ENCODE results near the gene EML3. TPM values are rescaled to one million over a fixed set of nuclear protein-coding genes. Genes with fewer than 3 reads are reported as not detected.

Gene EML3
- polyA plus RNA-seq, 1 donor (not counting 4 experiments of a cell fraction or from before 2014, with no cell fraction given): 13.6 TPM

GRCh38 chr11:62632492-62632891 is 19.9 kb upstream of the EML3 start:
- H3K4me1 ChIP-seq (ENCODE audit: control insufficient read depth, extremely low read depth, insufficient read depth, low read length): no peaks in the 10 kb centered on the region
- peaks cover 1% of the 10 kb centered on the region for H3K79me2 ChIP-seq (ENCODE audit: control insufficient read depth, insufficient read depth, low read length)
- H3K36me3 ChIP-seq (ENCODE audit: control insufficient read depth in 2 of 2, extremely low read depth in 1 of 2, insufficient read depth in 2 of 2, low read length in 2 of 2): peaks cover 47 to 71% of the 10 kb centered on the region in 2 experiments
- H4K20me1 ChIP-seq (ENCODE audit: control insufficient read depth, extremely low read depth, insufficient read depth, low read length): peaks cover 3% of the 10 kb centered on the region
- H3K4me3 ChIP-seq (ENCODE audit: control insufficient read depth in 2 of 3, extremely low read depth in 1 of 3, insufficient read depth in 2 of 3, low read depth in 1 of 3, low read length in 3 of 3): no peak overlapping the region
- H3K9me3 ChIP-seq (ENCODE audit: control insufficient read depth, low read depth, low read length): no peaks in the 10 kb centered on the region
- dilution Hi-C loops (cut with MboI; ENCODE audit: extremely low pct_ligation_motif_present, low sequenced_read_pairs): no loop called here
- TF ChIP-seq CTCF (optimal IDR thresholded peaks at IDR 0.05 in 1 of 3, IDR thresholded peaks at IDR 0.05 in 1 of 3, conservative IDR thresholded peaks at IDR 0.05 in 1 of 3; ENCODE audit: extremely low read depth in 1 of 3, insufficient read depth in 2 of 3, low read length in 3 of 3) (no peak), EZH2 (IDR thresholded peaks at IDR 0.05; ENCODE audit: low read length) (no peak)
- no peak overlapping the region for H3K4me2 ChIP-seq (ENCODE audit: control insufficient read depth, extremely low read depth, insufficient read depth, low read depth, low read length)
- H2AFZ ChIP-seq (ENCODE audit: control insufficient read depth, low read length): no peak overlapping the region
- no peak overlapping the region for H3K9ac ChIP-seq (ENCODE audit: control insufficient read depth, extremely low read depth, insufficient read depth, low read length)
- FAIRE-seq: no peak
- DNase-seq (ENCODE audit: low read depth, low spot score): no peak
- no peaks in the 10 kb centered on the region for H3K27me3 ChIP-seq (ENCODE audit: control insufficient read depth, extremely low read depth, insufficient read depth, low read length)
- H3K9me1 ChIP-seq (ENCODE audit: control insufficient read depth, extremely low read depth, insufficient read depth, low read length): no peaks in the 10 kb centered on the region
- H3K27ac ChIP-seq (ENCODE audit: control insufficient read depth, insufficient read depth, low read length): no peak overlapping the region

DNA sequence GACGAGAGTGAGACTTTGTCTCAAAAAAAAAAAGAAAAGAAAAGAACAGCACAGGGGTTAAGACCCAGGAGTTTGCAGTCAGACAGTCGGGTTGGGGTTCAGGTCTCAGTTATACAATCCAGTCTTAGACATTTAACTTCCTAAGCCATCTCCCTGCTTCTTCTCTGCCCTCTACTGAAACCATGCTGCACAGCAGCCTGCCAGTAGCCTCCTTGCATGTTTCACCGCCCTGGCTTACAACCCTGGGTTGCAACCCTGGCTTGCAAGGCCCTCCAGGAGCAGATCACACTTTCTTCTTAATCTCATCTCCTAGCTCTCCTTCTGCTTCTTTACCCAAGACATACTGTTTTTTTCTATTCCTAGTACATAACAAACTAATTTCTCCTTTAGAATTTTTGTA is 15.1 kb upstream of the EML3 start:
- Histone ChIP-seq H3K9me3 (ENCODE audit: control insufficient read depth, low read depth, low read length) (no peaks in the 10 kb centered on the region), H3K79me2 (ENCODE audit: control insufficient read depth, insufficient read depth, low read length) (peaks cover 1% of the 10 kb centered on the region), H3K27ac (ENCODE audit: control insufficient read depth, insufficient read depth, low read length) (no peak overlapping the region), H3K27me3 (ENCODE audit: control insufficient read depth, extremely low read depth, insufficient read depth, low read length) (no peaks in the 10 kb centered on the region), H3K4me3 (ENCODE audit: control insufficient read depth in 2 of 3, extremely low read depth in 1 of 3, insufficient read depth in 2 of 3, low read depth in 1 of 3, low read length in 3 of 3) (no peak overlapping the region), H4K20me1 (ENCODE audit: control insufficient read depth, extremely low read depth, insufficient read depth, low read length) (peaks cover 3% of the 10 kb centered on the region), H3K36me3 (ENCODE audit: control insufficient read depth in 2 of 2, extremely low read depth in 1 of 2, insufficient read depth in 2 of 2, low read length in 2 of 2) (peaks cover 48 to 69% of the 10 kb centered on the region in 2 experiments), H3K4me2 (ENCODE audit: control insufficient read depth, extremely low read depth, insufficient read depth, low read depth, low read length) (no peak overlapping the region), H2AFZ (ENCODE audit: control insufficient read depth, low read length) (no peak overlapping the region), H3K9ac (ENCODE audit: control insufficient read depth, extremely low read depth, insufficient read depth, low read length) (no peak overlapping the region), H3K9me1 (ENCODE audit: control insufficient read depth, extremely low read depth, insufficient read depth, low read length) (no peaks in the 10 kb centered on the region), H3K4me1 (ENCODE audit: control insufficient read depth, extremely low read depth, insufficient read depth, low read length) (no peaks in the 10 kb centered on the region)
- no peak for FAIRE-seq
- no peak for DNase-seq (ENCODE audit: low read depth, low spot score)
- dilution Hi-C loops (cut with MboI; ENCODE audit: extremely low pct_ligation_motif_present, low sequenced_read_pairs): no loop called here
- TF ChIP-seq CTCF (optimal IDR thresholded peaks at IDR 0.05 in 1 of 3, IDR thresholded peaks at IDR 0.05 in 1 of 3, conservative IDR thresholded peaks at IDR 0.05 in 1 of 3; ENCODE audit: extremely low read depth in 1 of 3, insufficient read depth in 2 of 3, low read length in 3 of 3): peak in 2 of 3 experiments; percentile 25 to 40
- TF ChIP-seq EZH2 (IDR thresholded peaks at IDR 0.05; ENCODE audit: low read length): no peak

Data from keratinocyte (primary cell).